Cardiac fibroblast (primary cell): ENCODE data around the gene PCDHGA1.

Experiments
- DNase-seq, 2 donors: peaks; one replicate each; pipeline versions ENCODE4 v3.0.0 to v3.0.0-alpha.2; 2010; ENCODE audit warnings: low read depth in 2 of 2
- H3K4me3 ChIP-seq, 2 donors: replicated peaks in 1 of 2; 1 replicate in 1 of 2; 2 replicates in 1 of 2; pipeline ENCODE4 v1.5.1; 2011; ENCODE audit warnings: low read depth in 2 of 2, low read length in 2 of 2, mild to moderate bottlenecking in 2 of 2, moderate library complexity in 1 of 2
- TF ChIP-seq, protein P1 (sequence below): IDR thresholded peaks from one replicate; pipeline ENCODE4 v1.5.1; 2011; ENCODE audit warnings: low read depth, mild to moderate bottlenecking, low read length, inconsistent platforms

The PCDHGA1 gene

GRCh38 chr5:141518618-141519015, 188.3 kb downstream of the PCDHGA1 start:
- DNase-seq, result no peak
- H3K4me3 ChIP-seq, result no peak overlapping the region
- TF ChIP-seq, protein P1, sequence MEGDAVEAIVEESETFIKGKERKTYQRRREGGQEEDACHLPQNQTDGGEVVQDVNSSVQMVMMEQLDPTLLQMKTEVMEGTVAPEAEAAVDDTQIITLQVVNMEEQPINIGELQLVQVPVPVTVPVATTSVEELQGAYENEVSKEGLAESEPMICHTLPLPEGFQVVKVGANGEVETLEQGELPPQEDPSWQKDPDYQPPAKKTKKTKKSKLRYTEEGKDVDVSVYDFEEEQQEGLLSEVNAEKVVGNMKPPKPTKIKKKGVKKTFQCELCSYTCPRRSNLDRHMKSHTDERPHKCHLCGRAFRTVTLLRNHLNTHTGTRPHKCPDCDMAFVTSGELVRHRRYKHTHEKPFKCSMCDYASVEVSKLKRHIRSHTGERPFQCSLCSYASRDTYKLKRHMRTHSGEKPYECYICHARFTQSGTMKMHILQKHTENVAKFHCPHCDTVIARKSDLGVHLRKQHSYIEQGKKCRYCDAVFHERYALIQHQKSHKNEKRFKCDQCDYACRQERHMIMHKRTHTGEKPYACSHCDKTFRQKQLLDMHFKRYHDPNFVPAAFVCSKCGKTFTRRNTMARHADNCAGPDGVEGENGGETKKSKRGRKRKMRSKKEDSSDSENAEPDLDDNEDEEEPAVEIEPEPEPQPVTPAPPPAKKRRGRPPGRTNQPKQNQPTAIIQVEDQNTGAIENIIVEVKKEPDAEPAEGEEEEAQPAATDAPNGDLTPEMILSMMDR, result no peak

- DNase-seq, result no peak
- TF ChIP-seq, protein P1, result no peak
- H3K4me3 ChIP-seq, result no peak overlapping the region
Measured at GRCh38 chr5:141519605-141520565, 189.6 kb downstream of the PCDHGA1 start.

- no peak overlapping the region for H3K4me3 ChIP-seq
- TF ChIP-seq, protein P1, result no peak
- DNase-seq, result peak; percentile 99
Measured at GRCh38 chr5:141521244-141521781, 191.0 kb downstream of the PCDHGA1 start.

GRCh38 chr5:141522301-141522700, 192.0 kb downstream of the PCDHGA1 start:
- peak in 1 of 2 donors; percentile 31 for DNase-seq
- no peak overlapping the region for H3K4me3 ChIP-seq

DNA sequence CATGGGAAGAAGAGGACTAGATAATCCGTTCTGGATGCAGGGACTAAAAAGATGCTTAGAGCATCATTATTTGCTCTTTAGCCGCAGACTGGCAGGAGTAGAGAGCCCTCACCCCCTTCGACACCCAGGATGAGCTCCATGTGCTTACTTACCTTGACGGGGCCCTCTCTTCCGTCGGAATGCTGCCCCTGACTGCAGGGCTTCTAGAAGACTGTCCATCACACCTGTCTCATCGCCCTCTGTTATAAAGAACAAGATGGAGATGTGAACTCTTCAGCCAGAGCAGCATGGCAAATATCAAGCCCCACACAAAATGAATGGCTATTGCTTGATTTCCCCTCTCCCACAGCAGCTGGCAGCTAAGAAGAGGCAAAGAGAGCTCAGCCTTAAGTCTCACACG, 193.7 kb downstream of the PCDHGA1 start:
- H3K4me3 ChIP-seq, result no peak overlapping the region
- TF ChIP-seq, protein P1, result no peak
- DNase-seq, result no peak

More at GRCh38 chr5:141522301-141522700, 192.0 kb downstream of the PCDHGA1 start:
- TF ChIP-seq, protein P1, result no peak

DNA sequence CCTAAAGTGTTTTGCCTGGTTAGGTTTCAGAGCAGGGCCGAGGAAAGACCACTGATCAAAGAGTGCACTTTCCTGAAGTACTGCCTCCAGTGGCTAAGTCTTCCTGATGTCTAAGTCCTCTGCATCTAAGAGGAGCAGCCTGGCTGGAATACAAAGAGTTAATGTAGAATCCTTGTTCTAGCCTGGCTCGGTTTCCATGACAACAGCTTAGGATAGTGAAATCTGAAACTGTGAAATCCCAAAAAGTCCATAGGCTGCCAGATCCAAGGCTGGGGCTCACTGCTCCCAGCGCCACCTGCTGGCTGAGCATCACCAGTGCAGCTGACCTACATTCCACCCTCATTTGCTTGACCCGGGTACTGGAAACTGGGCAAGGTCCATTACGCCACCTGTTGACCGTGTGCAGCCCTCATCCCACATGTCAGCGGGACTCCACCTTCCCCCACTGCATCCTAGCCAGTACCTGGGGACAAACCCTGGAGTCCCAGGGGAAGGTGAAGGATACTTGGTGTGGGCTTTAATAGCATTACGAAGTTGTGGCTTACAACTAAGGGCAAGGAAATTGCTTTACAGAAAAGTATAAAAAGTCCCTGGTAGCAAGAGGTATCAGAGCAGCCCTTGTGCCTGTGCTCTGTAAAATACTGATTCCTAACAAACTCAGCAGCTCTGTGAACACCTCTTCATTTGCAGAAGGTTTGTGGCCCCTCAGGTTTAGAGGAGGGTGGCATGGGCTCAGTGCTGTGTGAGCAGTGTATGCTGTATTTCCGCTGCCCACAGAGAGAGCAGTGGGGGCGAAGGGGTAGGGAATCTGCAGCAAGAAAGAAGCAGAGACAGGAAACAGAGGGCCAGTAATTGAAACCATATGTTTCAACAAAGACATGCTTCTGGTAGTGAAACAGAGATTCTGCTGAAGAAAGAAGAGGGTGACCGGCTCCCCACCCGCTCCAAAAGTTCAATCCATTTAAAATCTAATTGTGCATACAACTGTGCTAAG, 194.6 kb downstream of the PCDHGA1 start:
- no peak overlapping the region for H3K4me3 ChIP-seq
- peak; percentile 97 to 98 for DNase-seq
- TF ChIP-seq, protein P1, result peak; percentile 99
